ENCODE measurements around the gene RNF138. TPM values are rescaled to one million over a fixed set of nuclear protein-coding genes. Genes with fewer than 3 reads are reported as not detected.

RNF138 gene
- total RNA-seq, 6 donors from 2014 or later = 17.8 to 34.5 (median 25.5) TPM

GRCh38 chr18:32111706-32112105 lies 20.0 kb downstream of the RNF138 start:
- TF ChIP-seq EP300 (IDR thresholded peaks at IDR 0.05) = no peak
- TF ChIP-seq CTCF (IDR thresholded peaks at IDR 0.05) = no peak
- no peak for TF ChIP-seq POLR2AphosphoS5 (IDR thresholded peaks at IDR 0.05)
- H3K36me3 ChIP-seq = peaks cover 0 to 29% (median 4%) of the 10 kb centered on the region in 4 donors
- no peaks in the 10 kb centered on the region for H3K27me3 ChIP-seq
- peaks cover 0 to 4% (median 0%) of the 10 kb centered on the region in 4 donors for H3K4me1 ChIP-seq
- WGBS, 2 donors = 54 to 60% methylated on average over 3 of the region's 3 CpGs
- H3K4me3 ChIP-seq = no peak overlapping the region
- no peaks in the 10 kb centered on the region for H3K9me3 ChIP-seq
- DNase-seq (no peak), ATAC-seq (ENCODE audit: low FRiP score in 2 of 2) (no peak)
- peak overlapping the region in 1 of 4 donors; percentile 50 for H3K27ac ChIP-seq

- Histone ChIP-seq H3K36me3 (peaks cover 0 to 36% (median 7%) of the 10 kb centered on the region in 4 donors), H3K4me1 (peaks cover 0 to 4% (median 0%) of the 10 kb centered on the region in 4 donors), H3K4me3 (no peak overlapping the region), H3K27ac (no peak overlapping the region), H3K9me3 (no peaks in the 10 kb centered on the region), H3K27me3 (no peaks in the 10 kb centered on the region)
- TF ChIP-seq CTCF (IDR thresholded peaks at IDR 0.05) (no peak), EP300 (IDR thresholded peaks at IDR 0.05) (no peak), POLR2A (IDR thresholded peaks at IDR 0.05) (no peak), POLR2AphosphoS5 (IDR thresholded peaks at IDR 0.05) (no peak)
- ATAC-seq (ENCODE audit: low FRiP score in 2 of 2) (no peak), DNase-seq (no peak)
- WGBS, 2 donors = 87 to 93% methylated on average over 4 of the region's 4 CpGs
These were observed 21.2 kb downstream of the RNF138 start for GRCh38 chr18:32112826-32113225.

- H3K27ac ChIP-seq = no peak overlapping the region
- no peaks in the 10 kb centered on the region for H3K27me3 ChIP-seq
- WGBS, 2 donors = 86 to 93% methylated on average over 4 of the region's 4 CpGs
- ATAC-seq (ENCODE audit: low FRiP score in 2 of 2) = no peak
- DNase-seq = no peak
- TF ChIP-seq EP300 (IDR thresholded peaks at IDR 0.05) (no peak), CTCF (IDR thresholded peaks at IDR 0.05) (no peak), POLR2AphosphoS5 (IDR thresholded peaks at IDR 0.05) (no peak), POLR2A (IDR thresholded peaks at IDR 0.05) (no peak)
- no peaks in the 10 kb centered on the region for H3K9me3 ChIP-seq
- H3K36me3 ChIP-seq = peaks cover 0 to 49% (median 8%) of the 10 kb centered on the region in 4 donors
- H3K4me1 ChIP-seq = peaks cover 0 to 4% (median 0%) of the 10 kb centered on the region in 4 donors
- H3K4me3 ChIP-seq = no peak overlapping the region
These were observed 22.7 kb downstream of the RNF138 start for GRCh38 chr18:32114293-32114942.

- H3K4me1 ChIP-seq = peaks cover 0 to 4% (median 0%) of the 10 kb centered on the region in 4 donors
- no peaks in the 10 kb centered on the region for H3K27me3 ChIP-seq
- H3K4me3 ChIP-seq = no peak overlapping the region
- H3K27ac ChIP-seq = no peak overlapping the region
- no peak for ATAC-seq (ENCODE audit: low FRiP score in 2 of 2)
- TF ChIP-seq POLR2A (IDR thresholded peaks at IDR 0.05) = no peak
- TF ChIP-seq CTCF (IDR thresholded peaks at IDR 0.05) = no peak
- TF ChIP-seq EP300 (IDR thresholded peaks at IDR 0.05) = no peak
- no peak for TF ChIP-seq POLR2AphosphoS5 (IDR thresholded peaks at IDR 0.05)
- H3K9me3 ChIP-seq = no peaks in the 10 kb centered on the region
- no peak for DNase-seq
- peaks cover 7 to 58% (median 18%) of the 10 kb centered on the region in 4 donors for H3K36me3 ChIP-seq
- WGBS, 2 donors = 74 to 86% methylated on average over 5 of the region's 5 CpGs
These were observed 30.4 kb downstream of the RNF138 start for GRCh38 chr18:32122039-32122438.

- no peak overlapping the region for H3K27ac ChIP-seq
- ATAC-seq (ENCODE audit: low FRiP score in 2 of 2) (no peak), DNase-seq (no peak)
- no peak for TF ChIP-seq CTCF (IDR thresholded peaks at IDR 0.05)
- no peak for TF ChIP-seq POLR2A (IDR thresholded peaks at IDR 0.05)
- no peak for TF ChIP-seq EP300 (IDR thresholded peaks at IDR 0.05)
- TF ChIP-seq POLR2AphosphoS5 (IDR thresholded peaks at IDR 0.05) = no peak
- no peaks in the 10 kb centered on the region for H3K27me3 ChIP-seq
- no peaks in the 10 kb centered on the region for H3K9me3 ChIP-seq
- H3K4me3 ChIP-seq = no peak overlapping the region
- peaks cover 0 to 4% (median 0%) of the 10 kb centered on the region in 4 donors for H3K4me1 ChIP-seq
- peaks cover 7 to 83% (median 28%) of the 10 kb centered on the region in 4 donors for H3K36me3 ChIP-seq
- WGBS, 2 donors = 93 to 94% methylated on average over 3 of the region's 3 CpGs
These were observed 34.9 kb downstream of the RNF138 start for GRCh38 chr18:32126538-32126937.

Measured in upper lobe of left lung (tissue), 6 donors.